ENCODE measurements around the gene PRR3. TPM values are rescaled to one million over a fixed set of nuclear protein-coding genes. Genes with fewer than 3 reads are reported as not detected.
A peak's percentile ranks its signal among the peaks of the same experiment; 100 is the strongest.

The PRR3 gene
- total and polyA plus RNA-seq, 4 donors, result 2.1 to 3.2 (median 2.4) TPM

DNA sequence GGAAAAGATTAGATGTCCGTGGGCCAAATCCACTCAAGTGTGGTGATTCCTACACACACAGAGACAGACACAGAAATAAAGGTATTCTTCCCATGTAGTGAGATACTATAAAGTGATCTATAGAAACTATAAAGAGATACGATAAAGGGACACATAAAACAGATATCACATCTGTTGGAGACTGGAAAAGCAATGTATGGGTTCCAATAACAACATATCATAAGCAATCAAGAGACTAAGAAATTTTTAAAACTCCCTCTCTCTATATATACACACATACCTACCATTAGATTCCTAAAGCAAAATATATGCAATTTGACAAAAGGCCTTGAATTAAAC, 54.7 kb downstream of the PRR3 start:
- WGBS, result 77% methylated on average over 2 of the region's 2 CpGs
- Histone ChIP-seq H3K27ac (ENCODE audit: low read depth in 1 of 2, low read length in 2 of 2) (no peak overlapping the region), H3K27me3 (ENCODE audit: control insufficient read depth in 4 of 4, insufficient read depth in 4 of 4, low read length in 3 of 4) (no peaks in the 10 kb centered on the region), H3K9ac (ENCODE audit: low read depth in 1 of 2, low read length in 2 of 2) (no peak overlapping the region), H3K4me3 (ENCODE audit: low read depth in 1 of 3, low read length in 3 of 3) (no peak overlapping the region), H3K36me3 (ENCODE audit: control insufficient read depth in 4 of 4, insufficient read depth in 3 of 4, low read depth in 1 of 4, low read length in 3 of 4) (peaks cover 10 to 29% (median 26%) of the 10 kb centered on the region in 4 donors), H3K4me1 (ENCODE audit: control insufficient read depth in 4 of 4, insufficient read depth in 4 of 4, low read length in 3 of 4) (peaks cover 2 to 23% (median 7%) of the 10 kb centered on the region in 4 donors), H3K9me3 (ENCODE audit: control insufficient read depth in 4 of 4, low read length in 3 of 4) (no peaks in the 10 kb centered on the region)
- TF ChIP-seq FOXA2 (IDR thresholded peaks at IDR 0.05), result no peak
- TF ChIP-seq, protein P1, sequence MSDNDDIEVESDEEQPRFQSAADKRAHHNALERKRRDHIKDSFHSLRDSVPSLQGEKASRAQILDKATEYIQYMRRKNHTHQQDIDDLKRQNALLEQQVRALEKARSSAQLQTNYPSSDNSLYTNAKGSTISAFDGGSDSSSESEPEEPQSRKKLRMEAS (IDR thresholded peaks at IDR 0.05), result no peak
- TF ChIP-seq, protein P2, sequence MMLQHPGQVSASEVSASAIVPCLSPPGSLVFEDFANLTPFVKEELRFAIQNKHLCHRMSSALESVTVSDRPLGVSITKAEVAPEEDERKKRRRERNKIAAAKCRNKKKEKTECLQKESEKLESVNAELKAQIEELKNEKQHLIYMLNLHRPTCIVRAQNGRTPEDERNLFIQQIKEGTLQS (IDR thresholded peaks at IDR 0.05), result no peak
- TF ChIP-seq RAD21 (IDR thresholded peaks at IDR 0.05), result no peak
- TF ChIP-seq, protein P3, sequence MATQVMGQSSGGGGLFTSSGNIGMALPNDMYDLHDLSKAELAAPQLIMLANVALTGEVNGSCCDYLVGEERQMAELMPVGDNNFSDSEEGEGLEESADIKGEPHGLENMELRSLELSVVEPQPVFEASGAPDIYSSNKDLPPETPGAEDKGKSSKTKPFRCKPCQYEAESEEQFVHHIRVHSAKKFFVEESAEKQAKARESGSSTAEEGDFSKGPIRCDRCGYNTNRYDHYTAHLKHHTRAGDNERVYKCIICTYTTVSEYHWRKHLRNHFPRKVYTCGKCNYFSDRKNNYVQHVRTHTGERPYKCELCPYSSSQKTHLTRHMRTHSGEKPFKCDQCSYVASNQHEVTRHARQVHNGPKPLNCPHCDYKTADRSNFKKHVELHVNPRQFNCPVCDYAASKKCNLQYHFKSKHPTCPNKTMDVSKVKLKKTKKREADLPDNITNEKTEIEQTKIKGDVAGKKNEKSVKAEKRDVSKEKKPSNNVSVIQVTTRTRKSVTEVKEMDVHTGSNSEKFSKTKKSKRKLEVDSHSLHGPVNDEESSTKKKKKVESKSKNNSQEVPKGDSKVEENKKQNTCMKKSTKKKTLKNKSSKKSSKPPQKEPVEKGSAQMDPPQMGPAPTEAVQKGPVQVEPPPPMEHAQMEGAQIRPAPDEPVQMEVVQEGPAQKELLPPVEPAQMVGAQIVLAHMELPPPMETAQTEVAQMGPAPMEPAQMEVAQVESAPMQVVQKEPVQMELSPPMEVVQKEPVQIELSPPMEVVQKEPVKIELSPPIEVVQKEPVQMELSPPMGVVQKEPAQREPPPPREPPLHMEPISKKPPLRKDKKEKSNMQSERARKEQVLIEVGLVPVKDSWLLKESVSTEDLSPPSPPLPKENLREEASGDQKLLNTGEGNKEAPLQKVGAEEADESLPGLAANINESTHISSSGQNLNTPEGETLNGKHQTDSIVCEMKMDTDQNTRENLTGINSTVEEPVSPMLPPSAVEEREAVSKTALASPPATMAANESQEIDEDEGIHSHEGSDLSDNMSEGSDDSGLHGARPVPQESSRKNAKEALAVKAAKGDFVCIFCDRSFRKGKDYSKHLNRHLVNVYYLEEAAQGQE (IDR thresholded peaks at IDR 0.05), result no peak
- no peak for TF ChIP-seq GABPA (IDR thresholded peaks at IDR 0.05 in 1 of 2, conservative IDR thresholded peaks at IDR 0.05 in 1 of 2)
- no peak for DNase-seq (ENCODE audit: low spot score)

DNA sequence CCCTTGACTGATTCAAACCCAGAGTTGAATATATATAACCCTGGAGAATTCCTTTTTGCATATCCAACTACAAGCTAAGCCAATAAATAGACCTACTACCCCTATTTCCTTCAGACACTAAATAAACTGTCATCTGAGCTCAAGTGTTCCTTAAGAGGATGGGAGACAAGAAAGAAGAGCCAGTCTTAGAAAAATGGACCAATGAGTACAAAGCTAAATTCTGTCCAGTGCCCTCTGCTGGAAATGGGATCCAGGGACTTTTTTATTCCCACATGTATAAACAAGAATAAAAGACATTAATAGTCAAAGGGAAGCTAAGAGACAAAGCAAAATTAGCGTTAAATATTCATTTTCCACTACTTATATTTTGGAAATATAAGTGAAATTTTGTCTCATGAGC, 55.1 kb downstream of the PRR3 start:
- no peak overlapping the region for H3K9ac ChIP-seq (ENCODE audit: low read depth in 1 of 2, low read length in 2 of 2)
- 78% methylated on average over 1 of the region's 1 CpG for WGBS
- no peak for DNase-seq (ENCODE audit: low spot score)
- TF ChIP-seq RAD21 (IDR thresholded peaks at IDR 0.05) (peak in 1 of 2 donors; percentile 40), YY1 (IDR thresholded peaks at IDR 0.05) (no peak)
- TF ChIP-seq, protein P4, sequence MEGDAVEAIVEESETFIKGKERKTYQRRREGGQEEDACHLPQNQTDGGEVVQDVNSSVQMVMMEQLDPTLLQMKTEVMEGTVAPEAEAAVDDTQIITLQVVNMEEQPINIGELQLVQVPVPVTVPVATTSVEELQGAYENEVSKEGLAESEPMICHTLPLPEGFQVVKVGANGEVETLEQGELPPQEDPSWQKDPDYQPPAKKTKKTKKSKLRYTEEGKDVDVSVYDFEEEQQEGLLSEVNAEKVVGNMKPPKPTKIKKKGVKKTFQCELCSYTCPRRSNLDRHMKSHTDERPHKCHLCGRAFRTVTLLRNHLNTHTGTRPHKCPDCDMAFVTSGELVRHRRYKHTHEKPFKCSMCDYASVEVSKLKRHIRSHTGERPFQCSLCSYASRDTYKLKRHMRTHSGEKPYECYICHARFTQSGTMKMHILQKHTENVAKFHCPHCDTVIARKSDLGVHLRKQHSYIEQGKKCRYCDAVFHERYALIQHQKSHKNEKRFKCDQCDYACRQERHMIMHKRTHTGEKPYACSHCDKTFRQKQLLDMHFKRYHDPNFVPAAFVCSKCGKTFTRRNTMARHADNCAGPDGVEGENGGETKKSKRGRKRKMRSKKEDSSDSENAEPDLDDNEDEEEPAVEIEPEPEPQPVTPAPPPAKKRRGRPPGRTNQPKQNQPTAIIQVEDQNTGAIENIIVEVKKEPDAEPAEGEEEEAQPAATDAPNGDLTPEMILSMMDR (IDR thresholded peaks at IDR 0.05; ENCODE audit: low read depth, low read length, missing input control), result peak; percentile 24
- H3K4me1 ChIP-seq (ENCODE audit: control insufficient read depth in 4 of 4, insufficient read depth in 4 of 4, low read length in 3 of 4), result peaks cover 2 to 23% (median 7%) of the 10 kb centered on the region in 4 donors
- no peaks in the 10 kb centered on the region for H3K27me3 ChIP-seq (ENCODE audit: control insufficient read depth in 4 of 4, insufficient read depth in 4 of 4, low read length in 3 of 4)
- no peak overlapping the region for H3K4me3 ChIP-seq (ENCODE audit: low read depth in 1 of 3, low read length in 3 of 3)
- H3K27ac ChIP-seq (ENCODE audit: low read depth in 1 of 2, low read length in 2 of 2), result no peak overlapping the region
- no peaks in the 10 kb centered on the region for H3K9me3 ChIP-seq (ENCODE audit: control insufficient read depth in 4 of 4, low read length in 3 of 4)
- H3K36me3 ChIP-seq (ENCODE audit: control insufficient read depth in 4 of 4, insufficient read depth in 3 of 4, low read depth in 1 of 4, low read length in 3 of 4), result peaks cover 10 to 25% (median 23%) of the 10 kb centered on the region in 4 donors

DNA sequence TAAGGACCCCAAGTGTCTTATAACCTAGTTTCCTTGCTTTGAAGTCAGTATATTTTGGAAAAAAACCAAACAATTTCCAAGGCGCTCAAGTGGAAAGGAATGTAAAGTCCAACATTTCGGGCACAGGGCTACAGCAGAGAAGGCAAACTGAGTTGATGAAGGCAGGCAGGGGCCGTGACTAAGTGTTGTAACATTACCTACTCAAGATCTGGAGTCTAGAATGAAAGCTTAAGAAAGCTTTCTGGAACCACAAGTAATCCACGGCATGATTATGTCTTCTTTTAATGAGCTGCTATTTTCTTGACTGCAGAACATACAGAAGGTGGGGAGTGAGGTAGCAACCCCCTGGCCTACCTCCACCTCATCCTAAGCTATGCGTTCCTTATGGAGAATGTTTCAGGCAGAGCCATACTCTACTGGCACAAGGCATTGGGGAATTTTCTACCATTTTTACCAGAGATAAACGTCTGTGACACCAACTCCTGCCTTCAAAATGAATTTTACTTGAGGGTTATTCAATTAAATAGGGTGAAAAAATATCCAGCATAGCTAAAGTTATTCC, 55.7 kb downstream of the PRR3 start:
- no peak for DNase-seq (ENCODE audit: low spot score)
- H3K9me3 ChIP-seq (ENCODE audit: control insufficient read depth in 4 of 4, low read length in 3 of 4), result no peaks in the 10 kb centered on the region
- no peak overlapping the region for H3K27ac ChIP-seq (ENCODE audit: low read depth in 1 of 2, low read length in 2 of 2)
- WGBS, result 53% methylated on average over 6 of the region's 6 CpGs
- H3K36me3 ChIP-seq (ENCODE audit: control insufficient read depth in 4 of 4, insufficient read depth in 3 of 4, low read depth in 1 of 4, low read length in 3 of 4), result peaks cover 10 to 20% (median 17%) of the 10 kb centered on the region in 4 donors
- H3K4me1 ChIP-seq (ENCODE audit: control insufficient read depth in 4 of 4, insufficient read depth in 4 of 4, low read length in 3 of 4), result peaks cover 2 to 23% (median 7%) of the 10 kb centered on the region in 4 donors
- H3K27me3 ChIP-seq (ENCODE audit: control insufficient read depth in 4 of 4, insufficient read depth in 4 of 4, low read length in 3 of 4), result no peaks in the 10 kb centered on the region
- no peak overlapping the region for H3K4me3 ChIP-seq (ENCODE audit: low read depth in 1 of 3, low read length in 3 of 3)
- H3K9ac ChIP-seq (ENCODE audit: low read depth in 1 of 2, low read length in 2 of 2), result no peak overlapping the region
- TF ChIP-seq GABPA (IDR thresholded peaks at IDR 0.05 in 1 of 2, conservative IDR thresholded peaks at IDR 0.05 in 1 of 2) (no peak), YY1 (IDR thresholded peaks at IDR 0.05) (no peak), NR2F2 (IDR thresholded peaks at IDR 0.05) (no peak), JUND (IDR thresholded peaks at IDR 0.05) (no peak), TAF1 (conservative IDR thresholded peaks at IDR 0.05) (no peak), FOXA1 (IDR thresholded peaks at IDR 0.05) (no peak), EGR1 (IDR thresholded peaks at IDR 0.05; ENCODE audit: low read depth in 2 of 2) (no peak), HNF4G (IDR thresholded peaks at IDR 0.05) (no peak)
- TF ChIP-seq, protein P2 (IDR thresholded peaks at IDR 0.05), result no peak
- TF ChIP-seq, protein P4 (IDR thresholded peaks at IDR 0.05; ENCODE audit: low read depth, low read length, missing input control), result no peak
- TF ChIP-seq, protein P5, sequence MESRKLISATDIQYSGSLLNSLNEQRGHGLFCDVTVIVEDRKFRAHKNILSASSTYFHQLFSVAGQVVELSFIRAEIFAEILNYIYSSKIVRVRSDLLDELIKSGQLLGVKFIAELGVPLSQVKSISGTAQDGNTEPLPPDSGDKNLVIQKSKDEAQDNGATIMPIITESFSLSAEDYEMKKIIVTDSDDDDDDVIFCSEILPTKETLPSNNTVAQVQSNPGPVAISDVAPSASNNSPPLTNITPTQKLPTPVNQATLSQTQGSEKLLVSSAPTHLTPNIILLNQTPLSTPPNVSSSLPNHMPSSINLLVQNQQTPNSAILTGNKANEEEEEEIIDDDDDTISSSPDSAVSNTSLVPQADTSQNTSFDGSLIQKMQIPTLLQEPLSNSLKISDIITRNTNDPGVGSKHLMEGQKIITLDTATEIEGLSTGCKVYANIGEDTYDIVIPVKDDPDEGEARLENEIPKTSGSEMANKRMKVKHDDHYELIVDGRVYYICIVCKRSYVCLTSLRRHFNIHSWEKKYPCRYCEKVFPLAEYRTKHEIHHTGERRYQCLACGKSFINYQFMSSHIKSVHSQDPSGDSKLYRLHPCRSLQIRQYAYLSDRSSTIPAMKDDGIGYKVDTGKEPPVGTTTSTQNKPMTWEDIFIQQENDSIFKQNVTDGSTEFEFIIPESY (IDR thresholded peaks at IDR 0.05), result no peak
